ENCODE measurements around the gene THOC6. TPM values are rescaled to one million over a fixed set of nuclear protein-coding genes. Genes with fewer than 3 reads are reported as not detected.

The THOC6 gene
- total and polyA plus RNA-seq, 2 donors (not counting 1 experiment from before 2014, with no cell fraction given): 28.5 to 52.2 TPM

- H3K27ac Mint-ChIP-seq: no peak overlapping the region
- no peak overlapping the region for H3K4me2 ChIP-seq (replicated peaks; ENCODE audit: low read depth, low read length, poor library complexity, severe bottlenecking)
- no peak for TF ChIP-seq CTCF (IDR thresholded peaks at IDR 0.05)
- H3K4me1 ChIP-seq (ENCODE audit: control insufficient read depth in 2 of 2, insufficient read depth in 2 of 2, low read length in 2 of 2): peaks cover 10% of the 10 kb centered on the region in 2 donors
- peaks cover 0 to 13% (median 2%) of the 10 kb centered on the region in 4 experiments for H3K27me3 ChIP-seq (replicated peaks in 1 of 4; ENCODE audit: control extremely low read depth in 1 of 4, control insufficient read depth in 3 of 4, insufficient read depth in 4 of 4, low read length in 3 of 4)
- H4K20me1 ChIP-seq (ENCODE audit: control insufficient read depth, insufficient read depth, low read length, poor library complexity, severe bottlenecking): peaks cover under 1% of the 10 kb centered on the region
- H3K4me1 Mint-ChIP-seq: peaks cover 2% of the 10 kb centered on the region
- ChIA-PET POLR2A (interaction anchor here (0.6 kb wide), 1 partner anchor 85 kb away, joined by 9 read pairs; no protein-coding TSS in a partner anchor), CTCF (interaction anchor here (0.9 kb wide), 1 partner anchor 9 kb away, joined by 4 read pairs; no protein-coding TSS in a partner anchor)
- intact Hi-C loops (cut with micrococcal nuclease): no loop called here
- H3K4me3 ChIP-seq (ENCODE audit: control extremely low read depth in 1 of 5, extremely low read depth in 1 of 5, insufficient read depth in 1 of 5, low read depth in 2 of 5, low read length in 4 of 5): no peak overlapping the region
- H3K36me3 ChIP-seq (replicated peaks in 1 of 2; ENCODE audit: control extremely low read depth in 1 of 2, control insufficient read depth in 1 of 2, extremely low read depth in 1 of 2, insufficient read depth in 2 of 2, low read length in 1 of 2): no peaks in the 10 kb centered on the region
- ATAC-seq (ENCODE audit: low read depth): no peak
- 95% methylated on average over 14 of the region's 15 CpGs for WGBS (ENCODE audit: insufficient coverage)
- H2AFZ ChIP-seq (ENCODE audit: insufficient read depth, low read depth, low read length, poor library complexity, severe bottlenecking): no peak overlapping the region
- H3K27me3 Mint-ChIP-seq: peaks cover 4% of the 10 kb centered on the region
- no peaks in the 10 kb centered on the region for H3K9me3 Mint-ChIP-seq (ENCODE audit: insufficient read depth)
- H3K9ac ChIP-seq (ENCODE audit: low read length): no peak overlapping the region
- no peaks in the 10 kb centered on the region for H3K9me3 ChIP-seq (ENCODE audit: control extremely low read depth in 1 of 3, control insufficient read depth in 2 of 3, insufficient read depth in 1 of 3, low read length in 2 of 3)
- no peak for DNase-seq
- H3K79me2 ChIP-seq (ENCODE audit: control insufficient read depth, insufficient read depth, low read length): no peaks in the 10 kb centered on the region
- no peak overlapping the region for H3K27ac ChIP-seq (ENCODE audit: low read length in 2 of 2)
- H3K4me3 Mint-ChIP-seq: no peak overlapping the region
Measured at GRCh38 chr16:2974319-2975056, 49.3 kb upstream of the THOC6 start.

GRCh38 chr16:2975161-2975795, 48.6 kb upstream of the THOC6 start:
- Mint-ChIP-seq H3K4me1 (peaks cover 2% of the 10 kb centered on the region), H3K27ac (no peak overlapping the region), H3K4me3 (no peak overlapping the region), H3K27me3 (peaks cover 4% of the 10 kb centered on the region), H3K9me3 (ENCODE audit: insufficient read depth) (no peaks in the 10 kb centered on the region)
- Histone ChIP-seq H3K4me2 (replicated peaks; ENCODE audit: low read depth, low read length, poor library complexity, severe bottlenecking) (no peak overlapping the region), H4K20me1 (ENCODE audit: control insufficient read depth, insufficient read depth, low read length, poor library complexity, severe bottlenecking) (peaks cover 5% of the 10 kb centered on the region), H3K36me3 (replicated peaks in 1 of 2; ENCODE audit: control extremely low read depth in 1 of 2, control insufficient read depth in 1 of 2, extremely low read depth in 1 of 2, insufficient read depth in 2 of 2, low read length in 1 of 2) (no peaks in the 10 kb centered on the region), H3K27ac (ENCODE audit: low read length in 2 of 2) (no peak overlapping the region), H3K4me1 (ENCODE audit: control insufficient read depth in 2 of 2, insufficient read depth in 2 of 2, low read length in 2 of 2) (peaks cover 9 to 10% of the 10 kb centered on the region in 2 donors), H3K4me3 (ENCODE audit: control extremely low read depth in 1 of 5, extremely low read depth in 1 of 5, insufficient read depth in 1 of 5, low read depth in 2 of 5, low read length in 4 of 5) (no peak overlapping the region), H3K27me3 (replicated peaks in 1 of 4; ENCODE audit: control extremely low read depth in 1 of 4, control insufficient read depth in 3 of 4, insufficient read depth in 4 of 4, low read length in 3 of 4) (peaks cover 0 to 15% (median 3%) of the 10 kb centered on the region in 4 experiments), H3K9me3 (ENCODE audit: control extremely low read depth in 1 of 3, control insufficient read depth in 2 of 3, insufficient read depth in 1 of 3, low read length in 2 of 3) (no peaks in the 10 kb centered on the region), H2AFZ (ENCODE audit: insufficient read depth, low read depth, low read length, poor library complexity, severe bottlenecking) (no peak overlapping the region), H3K79me2 (ENCODE audit: control insufficient read depth, insufficient read depth, low read length) (peaks cover 6% of the 10 kb centered on the region), H3K9ac (ENCODE audit: low read length) (no peak overlapping the region)
- POLR2A ChIA-PET: no interaction called here
- no peak for ATAC-seq (ENCODE audit: low read depth)
- 96% methylated on average over 28 of the region's 28 CpGs for WGBS (ENCODE audit: insufficient coverage)
- intact Hi-C loops (cut with micrococcal nuclease): no loop called here
- CTCF ChIA-PET: interaction anchor here (0.9 kb wide), 1 partner anchor 10 kb away, joined by 4 read pairs; no protein-coding TSS in a partner anchor
- TF ChIP-seq CTCF (IDR thresholded peaks at IDR 0.05): no peak
- no peak for TF ChIP-seq EZH2 (IDR thresholded peaks at IDR 0.05; ENCODE audit: borderline replicate concordance, insufficient read depth, low read depth, low read length, poor library complexity, severe bottlenecking)
- DNase-seq: no peak

Data from B cell (primary cell).